Endothelial cell of hepatic sinusoid (primary cell): ENCODE results near the gene IPO13.

Experiments used
- in situ Hi-C: cut with HindIII; loops from 2 replicates; pipeline ENCODE4 v1.10.0; 2017; ENCODE audit warnings: low sequenced_read_pairs

IPO13 gene

GRCh38 chr1:43946236-43947060, at the start of gene IPO13:
Gene IPO13 (plus strand): TSS chr1:43946950. CDS start chr1:43947601, 651 bp downstream.
- in situ Hi-C loops, result loop anchor here (25.0 kb wide), 1 partner anchor 709 kb away; no protein-coding TSS in a partner anchor

GRCh38 chr1:43898981-43899380, 47.8 kb upstream of the IPO13 start:
- in situ Hi-C loops, result no loop called here

- in situ Hi-C loops, result no loop called here
Measured at GRCh38 chr1:43900386-43900785, 46.4 kb upstream of the IPO13 start.

GRCh38 chr1:43901196-43901961, 45.4 kb upstream of the IPO13 start:
- in situ Hi-C loops, result no loop called here

- in situ Hi-C loops, result no loop called here
Measured at GRCh38 chr1:43902058-43902831, 44.5 kb upstream of the IPO13 start.

GRCh38 chr1:43904660-43905551, 41.8 kb upstream of the IPO13 start:
- in situ Hi-C loops, result no loop called here

GRCh38 chr1:43908226-43908625, 38.5 kb upstream of the IPO13 start:
- in situ Hi-C loops, result no loop called here

- in situ Hi-C loops, result no loop called here
Measured at GRCh38 chr1:43908858-43909257, 37.9 kb upstream of the IPO13 start.

- in situ Hi-C loops, result no loop called here
Measured at GRCh38 chr1:43910343-43910742, 36.4 kb upstream of the IPO13 start.

GRCh38 chr1:43912607-43913006, 34.1 kb upstream of the IPO13 start:
- in situ Hi-C loops, result no loop called here

- in situ Hi-C loops, result no loop called here
Measured at GRCh38 chr1:43913051-43913501, 33.7 kb upstream of the IPO13 start.

- in situ Hi-C loops, result no loop called here
Measured at GRCh38 chr1:43913666-43914360, 32.9 kb upstream of the IPO13 start.

GRCh38 chr1:43914576-43915525, 31.9 kb upstream of the IPO13 start:
- in situ Hi-C loops, result no loop called here

GRCh38 chr1:43919906-43920305, 26.8 kb upstream of the IPO13 start:
- in situ Hi-C loops, result no loop called here

- in situ Hi-C loops, result no loop called here
Measured at GRCh38 chr1:43921022-43921421, 25.7 kb upstream of the IPO13 start.

- in situ Hi-C loops, result no loop called here
Measured at GRCh38 chr1:43924516-43924915, 22.2 kb upstream of the IPO13 start.

GRCh38 chr1:43925846-43926245, 20.9 kb upstream of the IPO13 start:
- in situ Hi-C loops, result loop anchor here (25.0 kb wide), 1 partner anchor 689 kb away; no protein-coding TSS in a partner anchor
